ENCODE data around the gene VAT1L. TPM values are rescaled to one million over a fixed set of nuclear protein-coding genes. Genes with fewer than 3 reads are reported as not detected.

The VAT1L gene
- total RNA-seq, 1 experiment from 2014 or later: 33.8 TPM

DNA sequence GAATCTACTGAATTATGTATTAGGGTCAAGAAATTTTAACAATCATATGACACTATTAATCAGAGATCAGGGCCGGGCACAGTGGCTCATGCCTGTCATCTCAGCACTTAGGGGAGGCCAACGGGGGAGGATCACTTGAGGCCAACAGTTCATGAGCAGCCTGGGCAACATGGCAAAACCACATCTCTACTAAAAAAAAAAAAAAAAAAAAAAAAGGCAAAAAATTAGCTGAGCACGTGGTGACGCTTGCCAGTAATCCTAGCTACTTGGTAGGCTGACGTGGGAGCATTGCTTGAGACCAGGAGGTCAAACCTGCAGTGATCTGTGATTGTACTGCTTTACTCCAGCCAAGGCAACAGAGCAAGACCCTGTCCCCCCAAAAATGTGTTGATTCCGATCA is 181.5 kb downstream of the VAT1L start:
- no peak overlapping the region for H3K23ac ChIP-seq (ENCODE audit: insufficient read length, low read depth, low read length)
- Mint-ChIP-seq H3K9me3 (peaks cover 0 to 4% of the 10 kb centered on the region in 2 experiments; a peak in 1 of 5 replicates), H3K4me3 (no peak overlapping the region), H3K27me3 (ENCODE audit: low read depth) (peaks cover 9% of the 10 kb centered on the region), H3K27ac (peak overlapping the region in 1 of 3 experiments; percentile 87; a peak in 1 of 7 replicates), H3K36me3 (ENCODE audit: insufficient read depth in 1 of 3, low read depth in 3 of 3) (peaks cover 3 to 18% (median 7%) of the 10 kb centered on the region in 3 experiments; a peak in 6 of 7 replicates), H3K4me1 (peaks cover 57 to 59% of the 10 kb centered on the region in 2 experiments)
- no peak for DNase-seq
- H3K9ac ChIP-seq (ENCODE audit: extremely low read depth, insufficient read length, low read length): no peak overlapping the region
- H2BK5ac ChIP-seq (ENCODE audit: insufficient read length, low read length): no peak overlapping the region
- no peak overlapping the region for H3K18ac ChIP-seq (ENCODE audit: insufficient read length, low read depth, low read length)
- H3K56ac ChIP-seq (ENCODE audit: insufficient read length, low read depth, low read length): no peak overlapping the region
- no peak overlapping the region for H3T11ph ChIP-seq (ENCODE audit: low read length)
- no peak overlapping the region for H2BK15ac ChIP-seq (ENCODE audit: low read depth, low read length)
- no peaks in the 10 kb centered on the region for H3K27me3 ChIP-seq (ENCODE audit: insufficient read depth, low read length)
- peaks cover 17% of the 10 kb centered on the region for H3K4me1 ChIP-seq (ENCODE audit: insufficient read depth, low read length)
- no peaks in the 10 kb centered on the region for H3K79me1 ChIP-seq (ENCODE audit: insufficient read depth, low read depth, low read length, poor library complexity, severe bottlenecking)
- no peak overlapping the region for H4K91ac ChIP-seq (ENCODE audit: insufficient read length, low read depth, low read length)
- H2BK20ac ChIP-seq (ENCODE audit: low read depth, low read length, poor library complexity, severe bottlenecking): no peak overlapping the region
- no peak overlapping the region for H3K4ac ChIP-seq (ENCODE audit: low read depth, low read length)
- no peak overlapping the region for H3K14ac ChIP-seq (ENCODE audit: insufficient read depth, low read length)
- H2AFZ ChIP-seq (ENCODE audit: low read length): no peak overlapping the region
- H3K23me2 ChIP-seq (ENCODE audit: insufficient read length, low read depth, low read length, poor library complexity, severe bottlenecking): no peaks in the 10 kb centered on the region
- H2AK5ac ChIP-seq (ENCODE audit: insufficient read length, low read length): no peak overlapping the region
- no peaks in the 10 kb centered on the region for H3K79me2 ChIP-seq (ENCODE audit: insufficient read depth, low read length)
- no peak overlapping the region for H4K5ac ChIP-seq (ENCODE audit: insufficient read length, low read depth, low read length)
- H4K20me1 ChIP-seq (ENCODE audit: control insufficient read depth, insufficient read depth, insufficient read length): no peaks in the 10 kb centered on the region
- TF ChIP-seq, protein P1, sequence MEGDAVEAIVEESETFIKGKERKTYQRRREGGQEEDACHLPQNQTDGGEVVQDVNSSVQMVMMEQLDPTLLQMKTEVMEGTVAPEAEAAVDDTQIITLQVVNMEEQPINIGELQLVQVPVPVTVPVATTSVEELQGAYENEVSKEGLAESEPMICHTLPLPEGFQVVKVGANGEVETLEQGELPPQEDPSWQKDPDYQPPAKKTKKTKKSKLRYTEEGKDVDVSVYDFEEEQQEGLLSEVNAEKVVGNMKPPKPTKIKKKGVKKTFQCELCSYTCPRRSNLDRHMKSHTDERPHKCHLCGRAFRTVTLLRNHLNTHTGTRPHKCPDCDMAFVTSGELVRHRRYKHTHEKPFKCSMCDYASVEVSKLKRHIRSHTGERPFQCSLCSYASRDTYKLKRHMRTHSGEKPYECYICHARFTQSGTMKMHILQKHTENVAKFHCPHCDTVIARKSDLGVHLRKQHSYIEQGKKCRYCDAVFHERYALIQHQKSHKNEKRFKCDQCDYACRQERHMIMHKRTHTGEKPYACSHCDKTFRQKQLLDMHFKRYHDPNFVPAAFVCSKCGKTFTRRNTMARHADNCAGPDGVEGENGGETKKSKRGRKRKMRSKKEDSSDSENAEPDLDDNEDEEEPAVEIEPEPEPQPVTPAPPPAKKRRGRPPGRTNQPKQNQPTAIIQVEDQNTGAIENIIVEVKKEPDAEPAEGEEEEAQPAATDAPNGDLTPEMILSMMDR (conservative IDR thresholded peaks at IDR 0.05): no peak
- no peaks in the 10 kb centered on the region for H3K9me3 ChIP-seq (ENCODE audit: control insufficient read depth, low read depth, low read length)
- H2BK12ac ChIP-seq (ENCODE audit: insufficient read length, low read depth, low read length): no peak overlapping the region
- H3K27ac ChIP-seq (ENCODE audit: insufficient read length, low read depth, low read length): no peak overlapping the region
- WGBS (ENCODE audit: extremely low coverage, insufficient read length, low lambda C conversion rate): no CpG with 5 or more reads among the region's 6 CpGs
- H2BK120ac ChIP-seq (ENCODE audit: low read depth, low read length, poor library complexity, severe bottlenecking): no peak overlapping the region
- no peak overlapping the region for H3K4me2 ChIP-seq (ENCODE audit: insufficient read depth, insufficient read length, low read length)
- no peak overlapping the region for H4K8ac ChIP-seq (replicated peaks; ENCODE audit: insufficient read length, low read depth, low read length)

Measured in H9 (cell line).